Central memory CD8-positive, alpha-beta T cell (primary cell): ENCODE results near the gene ASTN1.
"Not testable (repeated sequence)": the region's sequence is repeated elsewhere in the genome, so short reads cannot be mapped to it uniquely, and the experiment has no call there.

Source experiments
- ATAC-seq: fragments of 150-1000 bp; cut with Tn5 transposase; replicated peaks from 2 replicates; pipeline ENCODE4 v1.10.0; 2022; ENCODE audit warnings: mild to moderate bottlenecking, moderate FRiP score, moderate number of reproducible peaks; ENCODE audit not compliant: poor library complexity, severe bottlenecking; ENCODE audit errors: extremely low read depth
- DNase-seq, 2 donors: peaks; one replicate each; pipeline ENCODE4 v3.0.0; 2021; ENCODE audit warnings: low spot score in 2 of 2
- H3K27ac Mint-ChIP-seq: one replicate; pipeline ENCODE4 v1.8.0; 2022; ENCODE audit warnings: low read depth, mild to moderate bottlenecking, moderate library complexity, mixed read lengths
- H3K27me3 Mint-ChIP-seq: one replicate; pipeline ENCODE4 v1.8.0; 2022; ENCODE audit warnings: mixed read lengths
- H3K36me3 Mint-ChIP-seq: one replicate; pipeline ENCODE4 v1.8.0; 2022; ENCODE audit warnings: mild to moderate bottlenecking, moderate library complexity, mixed read lengths; ENCODE audit not compliant: insufficient read depth
- H3K4me1 Mint-ChIP-seq: one replicate; pipeline ENCODE4 v1.8.0; 2022; ENCODE audit warnings: mixed read lengths
- H3K4me3 Mint-ChIP-seq: one replicate; pipeline ENCODE4 v1.8.0; 2022; ENCODE audit warnings: mild to moderate bottlenecking, moderate library complexity, mixed read lengths
- H3K9me3 Mint-ChIP-seq: one replicate; pipeline ENCODE4 v1.8.0; 2022; ENCODE audit warnings: mixed read lengths

Gene ASTN1

DNA sequence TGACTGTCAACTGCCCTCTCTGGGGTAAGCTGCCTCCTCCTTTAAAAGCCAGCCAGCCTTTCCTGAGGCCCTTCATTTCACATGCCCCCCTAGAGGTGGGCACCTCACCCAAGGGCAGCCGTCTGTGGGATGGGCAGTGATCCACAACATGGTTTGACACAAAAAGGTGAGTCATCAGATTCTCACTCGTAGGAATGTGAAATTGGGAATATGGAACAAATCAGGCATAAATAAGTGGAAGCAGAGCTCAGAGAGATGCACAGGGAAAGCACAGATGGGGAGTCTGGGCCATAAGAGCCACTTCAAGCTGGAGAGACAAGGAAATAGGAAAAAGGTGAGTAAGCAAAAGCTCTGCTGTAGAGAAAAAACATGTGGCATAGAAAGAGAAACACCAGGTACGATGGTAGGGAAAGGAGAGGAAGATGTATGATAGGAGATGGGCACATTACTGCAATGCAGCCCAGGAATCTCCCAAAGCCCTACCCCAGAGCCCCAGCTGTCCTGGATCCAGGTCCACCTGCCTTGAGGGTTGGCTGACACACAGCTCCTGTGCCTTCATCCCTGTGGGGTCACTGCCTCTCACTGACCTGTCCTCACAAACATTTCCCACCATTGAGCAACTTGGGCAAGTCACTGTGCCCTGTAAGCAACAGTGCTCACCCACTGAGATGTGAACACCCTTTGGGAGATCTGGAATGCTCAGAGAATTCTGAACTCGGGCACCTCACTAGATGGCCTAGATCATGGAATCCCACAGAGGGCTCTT, 86.6 kb downstream of the ASTN1 start:
- no peaks in the 10 kb centered on the region for H3K27me3 Mint-ChIP-seq
- H3K4me3 Mint-ChIP-seq: no peak overlapping the region
- no peaks in the 10 kb centered on the region for H3K4me1 Mint-ChIP-seq
- no peak for ATAC-seq
- peaks cover 14% of the 10 kb centered on the region for H3K9me3 Mint-ChIP-seq
- H3K36me3 Mint-ChIP-seq: no peaks in the 10 kb centered on the region
- no peak overlapping the region for H3K27ac Mint-ChIP-seq
- DNase-seq: no peak

DNA sequence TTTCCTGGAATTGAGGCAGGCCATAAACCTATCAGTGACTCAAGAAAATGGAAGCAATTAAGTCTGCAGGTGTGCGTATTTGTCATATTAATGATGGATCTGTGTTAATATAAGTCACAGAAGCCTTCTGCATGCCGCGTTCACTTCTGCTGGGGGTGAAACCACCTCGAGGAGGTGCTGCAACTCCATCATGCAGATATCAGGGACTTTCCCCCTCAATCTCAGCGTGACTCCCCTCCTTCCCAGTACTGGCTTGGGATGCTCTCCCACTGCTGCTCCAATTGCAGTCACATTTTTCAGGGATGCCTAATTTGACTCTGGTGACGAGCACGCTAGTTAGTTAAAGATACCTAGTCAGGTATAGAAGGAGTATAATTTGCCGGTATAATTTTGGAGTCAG, 87.5 kb downstream of the ASTN1 start:
- DNase-seq (no peak), ATAC-seq (no peak)
- no peaks in the 10 kb centered on the region for H3K36me3 Mint-ChIP-seq
- H3K4me1 Mint-ChIP-seq: no peaks in the 10 kb centered on the region
- H3K27me3 Mint-ChIP-seq: no peaks in the 10 kb centered on the region
- peaks cover 14% of the 10 kb centered on the region for H3K9me3 Mint-ChIP-seq
- H3K4me3 Mint-ChIP-seq: no peak overlapping the region
- no peak overlapping the region for H3K27ac Mint-ChIP-seq

DNA sequence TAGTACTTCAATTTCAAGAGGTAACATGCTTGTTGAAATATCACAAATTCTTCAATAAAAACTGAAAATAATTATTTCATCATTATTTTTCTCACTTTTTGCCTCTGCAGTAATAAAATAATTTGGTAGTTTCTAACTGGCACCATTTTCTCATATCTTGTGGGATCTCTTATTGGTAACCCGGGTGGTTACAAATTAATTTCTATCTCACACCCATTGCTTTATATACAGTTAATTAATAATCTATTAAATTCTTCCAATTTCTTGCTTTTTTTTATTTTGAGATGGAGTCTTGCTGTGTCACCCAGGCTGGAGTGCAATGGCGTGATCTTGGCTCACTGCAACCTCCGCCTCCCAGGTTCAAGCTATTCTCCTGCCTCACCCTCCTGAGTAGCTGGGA, 89.7 kb downstream of the ASTN1 start:
- H3K9me3 Mint-ChIP-seq, H3K27me3 Mint-ChIP-seq, DNase-seq, H3K36me3 Mint-ChIP-seq, ATAC-seq, H3K27ac Mint-ChIP-seq, H3K4me1 Mint-ChIP-seq, H3K4me3 Mint-ChIP-seq: not testable (repeated sequence)

DNA sequence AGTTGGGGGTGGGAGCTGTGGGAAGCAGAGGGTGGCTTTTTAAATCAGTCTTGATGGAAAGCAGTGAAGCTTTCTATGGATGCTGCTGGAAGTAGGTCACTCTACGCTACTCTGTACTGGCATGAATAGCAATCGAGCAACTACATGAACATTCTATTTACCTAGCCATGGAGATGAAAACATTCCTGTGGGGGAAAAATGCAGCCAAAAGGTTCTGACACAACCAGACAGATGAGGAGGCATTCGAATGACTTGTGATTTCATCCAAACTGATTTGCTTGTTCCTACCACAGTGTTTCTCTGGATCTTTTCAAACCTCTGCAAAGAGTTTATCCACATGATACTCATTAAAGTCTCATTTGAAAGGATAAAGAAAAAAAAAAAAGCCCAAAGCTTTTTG, 95.0 kb downstream of the ASTN1 start:
- H3K4me1 Mint-ChIP-seq: no peaks in the 10 kb centered on the region
- ATAC-seq (no peak), DNase-seq (no peak)
- no peaks in the 10 kb centered on the region for H3K36me3 Mint-ChIP-seq
- H3K4me3 Mint-ChIP-seq: no peak overlapping the region
- H3K27me3 Mint-ChIP-seq: no peaks in the 10 kb centered on the region
- H3K9me3 Mint-ChIP-seq: peaks cover 5% of the 10 kb centered on the region
- H3K27ac Mint-ChIP-seq: no peak overlapping the region

DNA sequence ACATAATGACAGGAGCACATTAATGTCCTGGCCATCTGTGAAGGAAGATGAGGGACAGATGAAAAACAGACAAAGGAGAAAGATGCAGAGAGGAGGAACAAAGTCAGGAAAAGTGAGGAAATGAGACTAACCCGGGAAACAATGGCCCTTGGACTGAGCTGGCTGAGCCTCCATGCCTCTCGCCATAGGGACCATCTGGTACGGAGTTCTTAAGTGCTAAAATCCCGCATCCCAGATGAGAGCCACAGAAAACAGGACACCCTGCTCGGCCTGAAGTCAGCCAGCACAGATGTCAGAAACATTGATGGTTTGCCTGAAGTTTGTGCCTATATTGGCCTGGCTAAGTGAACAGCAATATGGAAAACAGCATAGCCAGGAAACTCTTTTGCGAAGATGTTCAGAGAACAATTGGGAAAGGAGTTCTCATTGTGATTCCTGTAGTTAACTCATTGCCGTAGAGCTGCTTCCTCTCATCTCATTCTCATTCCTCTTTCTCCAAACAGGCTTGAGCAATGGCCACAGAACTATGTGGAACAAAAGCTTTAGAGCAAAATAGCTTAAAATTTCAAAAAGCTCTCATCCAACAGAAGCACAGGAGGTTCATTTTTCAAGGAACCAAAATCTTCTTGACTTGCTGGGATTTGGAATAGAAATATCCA, 96.6 kb downstream of the ASTN1 start:
- no peak overlapping the region for H3K27ac Mint-ChIP-seq
- ATAC-seq (no peak), DNase-seq (no peak)
- H3K36me3 Mint-ChIP-seq: no peaks in the 10 kb centered on the region
- H3K4me3 Mint-ChIP-seq: no peak overlapping the region
- H3K27me3 Mint-ChIP-seq: no peaks in the 10 kb centered on the region
- H3K9me3 Mint-ChIP-seq: peaks cover 5% of the 10 kb centered on the region
- H3K4me1 Mint-ChIP-seq: no peaks in the 10 kb centered on the region

DNA sequence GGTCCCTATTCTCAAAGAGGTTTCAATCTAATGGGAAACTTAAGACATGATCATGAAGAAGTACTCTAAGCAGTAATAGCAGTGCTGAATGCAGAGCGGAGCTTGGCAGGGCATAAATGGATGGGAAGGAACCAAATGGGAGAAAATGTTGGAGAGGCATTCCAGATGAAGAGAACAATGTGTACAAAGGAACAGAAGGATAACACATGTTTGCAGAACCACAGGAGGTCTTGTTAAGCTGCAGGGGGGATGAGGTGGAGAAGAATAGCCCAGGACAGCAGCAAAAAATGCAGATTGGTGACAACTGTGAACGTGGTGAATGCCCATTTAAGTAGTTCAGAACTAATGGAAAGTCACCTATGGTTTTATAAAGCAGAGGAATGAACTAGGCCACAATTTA, 99.1 kb downstream of the ASTN1 start:
- Mint-ChIP-seq H3K4me3 (no peak overlapping the region), H3K4me1 (no peaks in the 10 kb centered on the region), H3K27me3 (no peaks in the 10 kb centered on the region), H3K9me3 (peaks cover 5% of the 10 kb centered on the region), H3K27ac (no peak overlapping the region), H3K36me3 (no peaks in the 10 kb centered on the region)
- DNase-seq: no peak
- no peak for ATAC-seq

DNA sequence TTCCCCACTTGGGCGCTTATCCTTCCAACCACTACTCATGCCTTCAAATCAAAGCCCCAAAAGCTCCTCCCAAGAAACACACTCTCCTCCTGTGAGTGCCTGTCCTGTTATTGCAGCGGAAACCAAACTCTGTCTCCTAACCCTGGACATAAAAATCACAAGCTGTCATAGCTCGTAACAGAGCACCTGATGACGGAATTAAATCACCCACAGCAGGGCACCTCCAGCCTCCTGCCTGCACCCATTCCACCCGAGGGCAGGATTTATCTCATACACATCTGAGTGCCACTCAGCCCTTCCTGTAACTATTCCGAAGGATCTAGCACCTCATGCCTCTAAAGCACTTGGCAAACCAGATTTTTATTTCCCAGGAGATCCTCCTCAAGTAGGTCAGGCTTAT, 100.9 kb downstream of the ASTN1 start:
- no peaks in the 10 kb centered on the region for H3K27me3 Mint-ChIP-seq
- H3K4me1 Mint-ChIP-seq: no peaks in the 10 kb centered on the region
- ATAC-seq: no peak
- no peak for DNase-seq
- no peak overlapping the region for H3K27ac Mint-ChIP-seq
- peaks cover 5% of the 10 kb centered on the region for H3K9me3 Mint-ChIP-seq
- no peaks in the 10 kb centered on the region for H3K36me3 Mint-ChIP-seq
- no peak overlapping the region for H3K4me3 Mint-ChIP-seq

DNA sequence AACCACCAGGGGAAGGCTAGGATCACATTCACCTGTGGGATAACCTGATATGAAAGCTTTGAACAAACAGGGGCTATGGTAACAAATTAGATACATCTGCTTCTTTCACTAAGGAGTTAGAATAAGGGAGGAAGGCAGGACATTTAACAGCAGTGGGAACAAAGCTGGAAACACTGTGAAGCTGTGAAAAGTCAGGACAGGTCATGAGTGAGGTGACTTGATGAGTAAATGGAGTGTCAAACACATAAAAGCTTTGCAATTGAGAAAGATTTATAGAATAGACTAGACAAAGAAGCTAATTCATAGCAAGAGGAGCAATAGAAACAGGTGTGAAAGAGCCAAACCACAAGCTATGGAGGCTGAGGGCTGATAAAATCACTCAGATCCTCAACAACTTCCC, 110.0 kb downstream of the ASTN1 start:
- ATAC-seq (no peak), DNase-seq (no peak)
- no peaks in the 10 kb centered on the region for H3K9me3 Mint-ChIP-seq
- H3K4me3 Mint-ChIP-seq: no peak overlapping the region
- no peaks in the 10 kb centered on the region for H3K27me3 Mint-ChIP-seq
- H3K27ac Mint-ChIP-seq: no peak overlapping the region
- H3K4me1 Mint-ChIP-seq: no peaks in the 10 kb centered on the region
- H3K36me3 Mint-ChIP-seq: no peaks in the 10 kb centered on the region

DNA sequence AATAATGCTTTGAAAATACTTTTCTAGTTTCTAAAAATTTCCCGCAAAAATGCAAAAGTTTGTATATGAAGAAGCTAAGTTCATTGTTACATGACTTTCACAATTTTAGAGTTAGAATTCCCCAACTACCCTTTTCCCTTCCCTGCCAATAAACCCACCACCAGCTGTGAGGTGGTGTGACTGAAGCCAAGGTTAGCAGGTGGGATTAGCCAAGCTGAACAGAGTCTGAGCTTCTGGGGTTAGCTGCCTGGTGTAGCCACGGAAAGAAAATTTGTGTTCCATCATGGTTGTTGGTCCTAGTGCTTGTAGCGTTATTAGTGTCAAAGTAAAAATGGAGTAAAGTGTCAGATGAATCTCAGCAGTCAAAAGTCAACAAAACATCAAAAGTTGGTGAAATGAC, 110.9 kb downstream of the ASTN1 start:
- Mint-ChIP-seq H3K4me3 (no peak overlapping the region), H3K27me3 (no peaks in the 10 kb centered on the region)

DNA sequence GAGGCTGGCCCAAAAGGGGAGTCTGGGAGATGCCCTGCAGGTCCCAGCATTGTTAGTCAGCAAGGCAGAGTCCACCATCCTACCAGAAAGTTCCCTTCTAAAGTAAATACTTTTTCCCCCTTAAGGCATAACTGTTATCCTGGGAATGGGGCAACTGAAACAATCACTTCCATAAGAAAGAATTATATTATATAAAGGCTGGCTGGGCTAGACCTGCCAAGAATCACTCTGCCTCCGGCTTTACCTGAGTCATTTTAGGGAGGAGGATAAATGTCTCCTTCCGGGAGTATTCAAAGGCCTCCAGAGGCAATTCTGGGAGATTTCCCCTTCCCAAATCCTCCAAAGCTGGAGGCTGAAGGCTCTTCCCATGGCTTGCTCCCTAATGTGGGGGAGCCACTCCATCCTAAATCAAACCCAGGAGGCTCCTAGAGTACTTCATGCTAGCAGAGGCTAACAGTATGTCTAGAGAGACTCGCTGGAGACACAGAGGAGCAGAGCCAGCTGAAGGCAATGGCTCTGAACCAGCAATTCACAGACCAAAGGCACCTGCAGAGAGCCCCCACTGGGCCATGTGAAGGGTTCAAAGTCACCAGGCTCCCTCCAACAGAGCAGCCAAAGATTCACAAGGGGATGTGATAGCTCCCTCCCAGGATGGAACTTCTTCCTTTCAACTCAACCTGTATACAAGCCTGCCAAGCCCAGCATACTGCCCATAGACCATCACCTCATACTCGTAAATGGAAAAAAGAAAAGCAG, 116.0 kb downstream of the ASTN1 start:
- H3K36me3 Mint-ChIP-seq: no peaks in the 10 kb centered on the region
- ATAC-seq (no peak), DNase-seq (no peak)
- no peak overlapping the region for H3K4me3 Mint-ChIP-seq
- H3K9me3 Mint-ChIP-seq: no peaks in the 10 kb centered on the region
- H3K4me1 Mint-ChIP-seq: no peaks in the 10 kb centered on the region
- no peaks in the 10 kb centered on the region for H3K27me3 Mint-ChIP-seq
- H3K27ac Mint-ChIP-seq: no peak overlapping the region

More for the DNA sequence above, 110.9 kb downstream of the ASTN1 start:
- Mint-ChIP-seq H3K27ac (no peak overlapping the region), H3K4me1 (no peaks in the 10 kb centered on the region), H3K9me3 (no peaks in the 10 kb centered on the region), H3K36me3 (no peaks in the 10 kb centered on the region)
- ATAC-seq (no peak), DNase-seq (no peak)

DNA sequence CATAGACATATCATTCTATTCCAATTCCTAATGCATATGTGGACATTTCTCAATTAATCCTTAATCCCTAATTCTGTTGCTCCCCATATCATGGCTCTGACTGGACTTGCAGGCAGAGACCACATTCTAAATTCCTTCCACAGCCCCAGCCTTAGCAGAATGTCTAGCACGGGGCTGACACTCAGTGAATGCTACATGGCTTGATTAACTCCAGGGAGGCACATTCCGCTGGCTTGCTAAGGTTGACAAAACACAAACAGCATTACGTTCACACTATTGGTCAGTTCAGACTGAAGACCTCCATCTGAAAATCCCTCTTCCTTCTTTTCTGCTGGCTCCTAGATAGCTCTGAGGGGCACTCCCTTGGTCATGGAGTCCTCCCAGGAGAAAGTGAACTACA, 119.4 kb downstream of the ASTN1 start:
- Mint-ChIP-seq H3K27ac (no peak overlapping the region), H3K27me3 (no peaks in the 10 kb centered on the region), H3K4me3 (no peak overlapping the region), H3K9me3 (no peaks in the 10 kb centered on the region), H3K4me1 (no peaks in the 10 kb centered on the region), H3K36me3 (no peaks in the 10 kb centered on the region)
- DNase-seq (no peak), ATAC-seq (no peak)

DNA sequence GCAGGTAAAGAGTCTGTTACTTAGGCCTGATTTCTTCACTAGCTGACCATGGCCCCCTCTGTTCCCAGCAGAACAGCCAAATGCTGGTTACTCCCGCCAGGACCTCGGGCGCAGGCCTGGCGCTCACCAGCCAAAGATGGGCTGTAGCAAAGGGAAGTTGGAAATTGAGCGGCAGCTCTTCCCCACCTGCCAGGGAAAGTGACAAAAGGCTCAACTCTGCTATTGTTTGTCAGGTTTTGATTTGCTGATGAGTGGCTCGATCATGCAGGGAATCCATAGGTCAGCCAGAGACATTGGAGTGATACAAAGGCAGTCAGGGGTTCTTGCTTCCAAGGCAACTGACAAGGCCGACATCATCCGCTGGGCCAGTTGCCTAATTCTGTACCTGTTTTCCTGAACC, 120.1 kb downstream of the ASTN1 start:
- no peaks in the 10 kb centered on the region for H3K36me3 Mint-ChIP-seq
- H3K9me3 Mint-ChIP-seq: no peaks in the 10 kb centered on the region
- H3K4me1 Mint-ChIP-seq: no peaks in the 10 kb centered on the region
- no peak overlapping the region for H3K27ac Mint-ChIP-seq
- no peak overlapping the region for H3K4me3 Mint-ChIP-seq
- no peak for DNase-seq
- no peak for ATAC-seq
- H3K27me3 Mint-ChIP-seq: no peaks in the 10 kb centered on the region

DNA sequence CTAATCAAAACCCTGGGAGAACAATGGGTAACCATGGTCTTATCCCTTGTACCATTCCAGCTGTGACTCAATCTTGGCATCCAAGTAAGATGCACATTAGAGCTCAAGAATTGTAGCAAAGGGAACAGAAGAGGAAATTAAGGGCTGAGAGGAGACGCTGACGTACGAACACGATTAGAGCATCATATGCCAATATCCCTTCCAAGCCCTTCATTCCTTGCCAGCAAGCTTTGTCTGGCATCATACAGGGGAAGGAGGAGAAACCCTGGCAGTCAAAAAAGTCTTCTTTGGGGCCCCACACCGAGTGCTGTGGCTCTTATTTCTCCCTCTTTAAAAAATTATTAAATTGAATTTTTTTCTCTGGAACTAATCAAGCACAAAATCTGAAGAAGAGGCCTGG, 120.9 kb downstream of the ASTN1 start:
- no peaks in the 10 kb centered on the region for H3K9me3 Mint-ChIP-seq
- H3K36me3 Mint-ChIP-seq: no peaks in the 10 kb centered on the region
- H3K4me1 Mint-ChIP-seq: no peaks in the 10 kb centered on the region
- H3K27ac Mint-ChIP-seq: no peak overlapping the region
- DNase-seq (no peak), ATAC-seq (no peak)
- H3K27me3 Mint-ChIP-seq: no peaks in the 10 kb centered on the region
- H3K4me3 Mint-ChIP-seq: no peak overlapping the region
